Measurements from ENCODE around the gene TUBA3D. TPM values are rescaled to one million over a fixed set of nuclear protein-coding genes. Genes with fewer than 3 reads are reported as not detected.
"Not testable (repeated sequence)": the region's sequence is repeated elsewhere in the genome, so short reads cannot be mapped to it uniquely, and the experiment has no call there.

TUBA3D gene
- total RNA-seq, 1 donor from 2014 or later = not detected

GRCh38 chr2:131477227-131477626 is 1.3 kb downstream of the TUBA3D start:
- FAIRE-seq; H3K79me2 ChIP-seq (ENCODE audit: insufficient read depth, low read length): not testable (repeated sequence)

GRCh38 chr2:131478074-131478849 is 2.3 kb downstream of the TUBA3D start:
- FAIRE-seq; H4K20me1 ChIP-seq (ENCODE audit: insufficient read depth, low read length); H3K79me2 ChIP-seq (ENCODE audit: insufficient read depth, low read length); H3K27me3 Mint-ChIP-seq (ENCODE audit: low read depth, unreplicated experiment); H2AFZ ChIP-seq (ENCODE audit: low read depth, low read length); DNase-seq (ENCODE audit: low read depth); H3K4me2 ChIP-seq (ENCODE audit: low read length); H3K9me3 Mint-ChIP-seq (ENCODE audit: unreplicated experiment); H3K27ac Mint-ChIP-seq (ENCODE audit: unreplicated experiment); H3K9me3 ChIP-seq (ENCODE audit: insufficient read depth, low read depth, low read length); H3K4me3 Mint-ChIP-seq (ENCODE audit: unreplicated experiment); H3K4me1 ChIP-seq (ENCODE audit: insufficient read depth, low read length); H3K9ac ChIP-seq (ENCODE audit: low read length); H3K4me3 ChIP-seq (ENCODE audit: insufficient read depth, low read depth, low read length); H3K36me3 Mint-ChIP-seq (ENCODE audit: low read depth, unreplicated experiment); H3K27me3 ChIP-seq (ENCODE audit: insufficient read depth, low read length); H3K4me1 Mint-ChIP-seq (ENCODE audit: low read depth, unreplicated experiment); H3K27ac ChIP-seq (ENCODE audit: low read depth, low read length); H3K36me3 ChIP-seq (ENCODE audit: insufficient read depth, low read length): not testable (repeated sequence)

More at GRCh38 chr2:131477227-131477626, 1.3 kb downstream of the TUBA3D start:
- H3K4me2 ChIP-seq (ENCODE audit: low read length); H3K27ac ChIP-seq (ENCODE audit: low read depth, low read length); DNase-seq (ENCODE audit: low read depth); H2AFZ ChIP-seq (ENCODE audit: low read depth, low read length); H3K4me3 ChIP-seq (ENCODE audit: insufficient read depth, low read depth, low read length); H3K9me3 ChIP-seq (ENCODE audit: insufficient read depth, low read depth, low read length); H3K27me3 ChIP-seq (ENCODE audit: insufficient read depth, low read length); H3K9ac ChIP-seq (ENCODE audit: low read length); H3K27me3 Mint-ChIP-seq (ENCODE audit: low read depth, unreplicated experiment); H3K4me1 ChIP-seq (ENCODE audit: insufficient read depth, low read length); H3K4me3 Mint-ChIP-seq (ENCODE audit: unreplicated experiment); H3K9me3 Mint-ChIP-seq (ENCODE audit: unreplicated experiment); H4K20me1 ChIP-seq (ENCODE audit: insufficient read depth, low read length); H3K4me1 Mint-ChIP-seq (ENCODE audit: low read depth, unreplicated experiment); H3K36me3 ChIP-seq (ENCODE audit: insufficient read depth, low read length); H3K36me3 Mint-ChIP-seq (ENCODE audit: low read depth, unreplicated experiment); H3K27ac Mint-ChIP-seq (ENCODE audit: unreplicated experiment): not testable (repeated sequence)

GRCh38 chr2:131478850-131479461 is 3.0 kb downstream of the TUBA3D start:
- not testable (repeated sequence) for H4K20me1 ChIP-seq (ENCODE audit: insufficient read depth, low read length); H3K27me3 ChIP-seq (ENCODE audit: insufficient read depth, low read length); H3K27me3 Mint-ChIP-seq (ENCODE audit: low read depth, unreplicated experiment); H2AFZ ChIP-seq (ENCODE audit: low read depth, low read length); H3K36me3 ChIP-seq (ENCODE audit: insufficient read depth, low read length); FAIRE-seq; H3K9me3 ChIP-seq (ENCODE audit: insufficient read depth, low read depth, low read length); H3K27ac Mint-ChIP-seq (ENCODE audit: unreplicated experiment); H3K36me3 Mint-ChIP-seq (ENCODE audit: low read depth, unreplicated experiment); H3K4me3 ChIP-seq (ENCODE audit: insufficient read depth, low read depth, low read length); H3K4me3 Mint-ChIP-seq (ENCODE audit: unreplicated experiment); H3K79me2 ChIP-seq (ENCODE audit: insufficient read depth, low read length); H3K9ac ChIP-seq (ENCODE audit: low read length); H3K9me3 Mint-ChIP-seq (ENCODE audit: unreplicated experiment); H3K4me2 ChIP-seq (ENCODE audit: low read length); H3K27ac ChIP-seq (ENCODE audit: low read depth, low read length); H3K4me1 Mint-ChIP-seq (ENCODE audit: low read depth, unreplicated experiment); DNase-seq (ENCODE audit: low read depth); H3K4me1 ChIP-seq (ENCODE audit: insufficient read depth, low read length)

- not testable (repeated sequence) for H3K27me3 ChIP-seq (ENCODE audit: insufficient read depth, low read length); FAIRE-seq; H3K4me1 ChIP-seq (ENCODE audit: insufficient read depth, low read length); H2AFZ ChIP-seq (ENCODE audit: low read depth, low read length); H3K9ac ChIP-seq (ENCODE audit: low read length); H3K4me3 Mint-ChIP-seq (ENCODE audit: unreplicated experiment); H3K4me3 ChIP-seq (ENCODE audit: insufficient read depth, low read depth, low read length); H3K36me3 ChIP-seq (ENCODE audit: insufficient read depth, low read length); H3K9me3 Mint-ChIP-seq (ENCODE audit: unreplicated experiment); H3K9me3 ChIP-seq (ENCODE audit: insufficient read depth, low read depth, low read length); H3K79me2 ChIP-seq (ENCODE audit: insufficient read depth, low read length); H3K27me3 Mint-ChIP-seq (ENCODE audit: low read depth, unreplicated experiment); DNase-seq (ENCODE audit: low read depth); H3K36me3 Mint-ChIP-seq (ENCODE audit: low read depth, unreplicated experiment); H3K4me1 Mint-ChIP-seq (ENCODE audit: low read depth, unreplicated experiment); H3K27ac ChIP-seq (ENCODE audit: low read depth, low read length); H3K4me2 ChIP-seq (ENCODE audit: low read length); H3K27ac Mint-ChIP-seq (ENCODE audit: unreplicated experiment); H4K20me1 ChIP-seq (ENCODE audit: insufficient read depth, low read length)
Observed at GRCh38 chr2:131480351-131480750, 4.4 kb downstream of the TUBA3D start.

GRCh38 chr2:131482506-131483155 is 6.7 kb downstream of the TUBA3D start:
- H2AFZ ChIP-seq (ENCODE audit: low read depth, low read length); H3K4me3 Mint-ChIP-seq (ENCODE audit: unreplicated experiment); H3K27me3 ChIP-seq (ENCODE audit: insufficient read depth, low read length); H3K36me3 Mint-ChIP-seq (ENCODE audit: low read depth, unreplicated experiment); H3K27me3 Mint-ChIP-seq (ENCODE audit: low read depth, unreplicated experiment); H3K9ac ChIP-seq (ENCODE audit: low read length); H3K36me3 ChIP-seq (ENCODE audit: insufficient read depth, low read length); H4K20me1 ChIP-seq (ENCODE audit: insufficient read depth, low read length); H3K4me1 Mint-ChIP-seq (ENCODE audit: low read depth, unreplicated experiment); H3K27ac Mint-ChIP-seq (ENCODE audit: unreplicated experiment); H3K79me2 ChIP-seq (ENCODE audit: insufficient read depth, low read length); H3K4me2 ChIP-seq (ENCODE audit: low read length); FAIRE-seq; H3K9me3 Mint-ChIP-seq (ENCODE audit: unreplicated experiment); H3K27ac ChIP-seq (ENCODE audit: low read depth, low read length); H3K9me3 ChIP-seq (ENCODE audit: insufficient read depth, low read depth, low read length); H3K4me3 ChIP-seq (ENCODE audit: insufficient read depth, low read depth, low read length); DNase-seq (ENCODE audit: low read depth); H3K4me1 ChIP-seq (ENCODE audit: insufficient read depth, low read length): not testable (repeated sequence)
